WERI-Rb-1 (cell line): ENCODE results near the gene C2CD2.

ENCODE experiments used
- DNase-seq: peaks from one replicate; pipeline ENCODE4 v3.0.0-alpha.2; 2020
- H3K27ac ChIP-seq: fragments of 250-450 bp; sonication (Bioruptor Pico); 2 replicates; pipeline ENCODE4 v1.5.1; 2020; ENCODE audit warnings: mild to moderate bottlenecking, moderate library complexity
- H3K27me3 ChIP-seq: fragments of 250-450 bp; sonication (Bioruptor Pico); 2 replicates; pipeline ENCODE4 v1.5.1; 2021; ENCODE audit warnings: mild to moderate bottlenecking, low read depth, moderate library complexity; ENCODE audit not compliant: insufficient read depth, severe bottlenecking
- H3K36me3 ChIP-seq: fragments of 250-450 bp; sonication (Bioruptor Pico); 2 replicates; pipeline ENCODE4 v1.5.1; 2020; ENCODE audit warnings: mild to moderate bottlenecking, moderate library complexity
- H3K4me3 ChIP-seq: 2 replicates; pipeline ENCODE4 v1.5.1; 2011; ENCODE audit warnings: low read depth, mild to moderate bottlenecking, control low read depth, low read length
- H3K9me3 ChIP-seq: fragments of 250-450 bp; sonication (Bioruptor Pico); 2 replicates; pipeline ENCODE4 v1.5.1; 2021; ENCODE audit warnings: mild to moderate bottlenecking, moderate library complexity; ENCODE audit not compliant: severe bottlenecking
- CTCF ChIP-seq: IDR thresholded peaks from 2 replicates; pipeline ENCODE4 v1.5.1; 2011; ENCODE audit warnings: low read depth, mild to moderate bottlenecking, control low read depth, inconsistent platforms, low read length

C2CD2 gene

GRCh38 chr21:41989698-41990097 lies 35.9 kb upstream of the C2CD2 start:
- no peaks in the 10 kb centered on the region for H3K9me3 ChIP-seq

GRCh38 chr21:41987310-41987709 lies 33.5 kb upstream of the C2CD2 start:
- DNase-seq = no peak
- TF ChIP-seq CTCF = no peak
- peaks cover 27% of the 10 kb centered on the region for H3K36me3 ChIP-seq
- no peak overlapping the region for H3K27ac ChIP-seq
- H3K27me3 ChIP-seq = no peaks in the 10 kb centered on the region
- H3K4me3 ChIP-seq = no peak overlapping the region
- H3K9me3 ChIP-seq = peaks cover 4% of the 10 kb centered on the region

More at GRCh38 chr21:41989698-41990097, 35.9 kb upstream of the C2CD2 start:
- no peak for TF ChIP-seq CTCF
- H3K36me3 ChIP-seq = peaks cover 50% of the 10 kb centered on the region
- no peaks in the 10 kb centered on the region for H3K27me3 ChIP-seq
- no peak for DNase-seq
- H3K27ac ChIP-seq = no peak overlapping the region
- no peak overlapping the region for H3K4me3 ChIP-seq

- Histone ChIP-seq H3K27ac (no peak overlapping the region), H3K36me3 (peaks cover 12% of the 10 kb centered on the region), H3K4me3 (no peak overlapping the region), H3K9me3 (peaks cover 4% of the 10 kb centered on the region), H3K27me3 (no peaks in the 10 kb centered on the region)
- no peak for DNase-seq
- no peak for TF ChIP-seq CTCF
These were observed 32.0 kb upstream of the C2CD2 start for GRCh38 chr21:41985662-41986416.

- H3K9me3 ChIP-seq = peaks cover 19% of the 10 kb centered on the region
- TF ChIP-seq CTCF = no peak
- no peaks in the 10 kb centered on the region for H3K36me3 ChIP-seq
- H3K27me3 ChIP-seq = no peaks in the 10 kb centered on the region
- no peak overlapping the region for H3K27ac ChIP-seq
- no peak for DNase-seq
- H3K4me3 ChIP-seq = no peak overlapping the region
These were observed 29.4 kb upstream of the C2CD2 start for GRCh38 chr21:41983229-41983628.

GRCh38 chr21:41980561-41980960 lies 26.7 kb upstream of the C2CD2 start:
- Histone ChIP-seq H3K27ac (no peak overlapping the region), H3K36me3 (no peaks in the 10 kb centered on the region), H3K4me3 (no peak overlapping the region), H3K27me3 (no peaks in the 10 kb centered on the region), H3K9me3 (peaks cover 19% of the 10 kb centered on the region)
- DNase-seq = no peak
- TF ChIP-seq CTCF = no peak

- Histone ChIP-seq H3K27me3 (no peaks in the 10 kb centered on the region), H3K27ac (no peak overlapping the region), H3K36me3 (no peaks in the 10 kb centered on the region), H3K4me3 (no peak overlapping the region), H3K9me3 (peaks cover 19% of the 10 kb centered on the region)
- DNase-seq = no peak
- TF ChIP-seq CTCF = no peak
These were observed 26.0 kb upstream of the C2CD2 start for GRCh38 chr21:41979751-41980369.
